Nephron progenitor cell (in vitro differentiated cells): ENCODE measurements around the gene MLEC.

Experiments used
- DNase-seq: peaks from one replicate; pipeline ENCODE4 v3.0.0; 2021
- H3K27ac Mint-ChIP-seq: 2 replicates; pipeline ENCODE4 v1.8.0; 2021; ENCODE audit warnings: mild to moderate bottlenecking, moderate library complexity, mixed read lengths
- H3K27me3 Mint-ChIP-seq: 2 replicates; pipeline ENCODE4 v1.8.0; 2021; ENCODE audit warnings: mild to moderate bottlenecking, low read depth, mixed read lengths; ENCODE audit not compliant: poor library complexity
- H3K36me3 Mint-ChIP-seq: 2 replicates; pipeline ENCODE4 v1.8.0; 2021; ENCODE audit warnings: low read depth, mixed read lengths
- H3K4me1 Mint-ChIP-seq: 2 replicates; pipeline ENCODE4 v1.8.0; 2021; ENCODE audit warnings: mixed read lengths
- H3K4me3 Mint-ChIP-seq: 2 replicates; pipeline ENCODE4 v1.8.0; 2021; ENCODE audit warnings: mild to moderate bottlenecking, moderate library complexity, mixed read lengths
- H3K9me3 Mint-ChIP-seq: 2 replicates; pipeline ENCODE4 v1.8.0; 2021; ENCODE audit warnings: mild to moderate bottlenecking, moderate library complexity, mixed read lengths
- TF ChIP-seq, protein P1 (sequence below): fragments of 200-600 bp; sonication (generic); IDR thresholded peaks from 2 replicates; pipeline ENCODE4 v1.5.0; 2021; ENCODE audit warnings: antibody characterized with exemption

MLEC gene

DNA sequence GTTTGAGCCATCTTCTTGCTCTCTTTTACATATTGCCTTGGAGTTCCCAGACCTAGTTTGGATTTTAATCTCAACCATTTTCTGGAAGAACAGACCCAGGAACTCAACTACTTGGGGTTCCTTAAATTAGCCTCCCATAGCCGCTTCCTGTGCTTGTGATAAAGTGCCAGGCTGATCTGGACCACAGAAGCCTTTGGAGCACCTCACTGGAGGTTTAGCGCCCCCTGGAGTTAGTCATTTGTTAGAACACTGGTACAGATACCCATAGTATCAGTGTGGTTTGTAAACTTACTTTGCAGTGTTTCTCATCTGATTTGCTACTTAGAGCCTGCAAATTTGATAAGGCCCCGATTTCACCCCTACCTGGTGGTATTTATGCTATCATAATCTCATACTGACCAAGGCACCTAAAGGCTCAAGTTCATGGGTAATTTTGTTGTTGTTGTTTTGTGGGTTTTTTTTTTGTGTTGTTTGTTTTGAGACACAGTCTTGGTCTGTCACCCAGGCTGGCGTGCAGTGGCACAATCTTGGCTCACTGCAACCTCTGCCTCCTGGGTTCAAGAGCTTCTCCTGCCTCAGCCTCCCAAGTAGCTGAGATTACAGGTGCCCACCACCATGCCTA, 27.0 kb downstream of the MLEC start:
- Mint-ChIP-seq H3K9me3 (no peaks in the 10 kb centered on the region), H3K27me3 (no peaks in the 10 kb centered on the region), H3K36me3 (peaks cover 40% of the 10 kb centered on the region), H3K4me3 (peak overlapping the region; percentile 63), H3K4me1 (peaks cover 46% of the 10 kb centered on the region), H3K27ac (no peak overlapping the region)
- TF ChIP-seq, protein P1, sequence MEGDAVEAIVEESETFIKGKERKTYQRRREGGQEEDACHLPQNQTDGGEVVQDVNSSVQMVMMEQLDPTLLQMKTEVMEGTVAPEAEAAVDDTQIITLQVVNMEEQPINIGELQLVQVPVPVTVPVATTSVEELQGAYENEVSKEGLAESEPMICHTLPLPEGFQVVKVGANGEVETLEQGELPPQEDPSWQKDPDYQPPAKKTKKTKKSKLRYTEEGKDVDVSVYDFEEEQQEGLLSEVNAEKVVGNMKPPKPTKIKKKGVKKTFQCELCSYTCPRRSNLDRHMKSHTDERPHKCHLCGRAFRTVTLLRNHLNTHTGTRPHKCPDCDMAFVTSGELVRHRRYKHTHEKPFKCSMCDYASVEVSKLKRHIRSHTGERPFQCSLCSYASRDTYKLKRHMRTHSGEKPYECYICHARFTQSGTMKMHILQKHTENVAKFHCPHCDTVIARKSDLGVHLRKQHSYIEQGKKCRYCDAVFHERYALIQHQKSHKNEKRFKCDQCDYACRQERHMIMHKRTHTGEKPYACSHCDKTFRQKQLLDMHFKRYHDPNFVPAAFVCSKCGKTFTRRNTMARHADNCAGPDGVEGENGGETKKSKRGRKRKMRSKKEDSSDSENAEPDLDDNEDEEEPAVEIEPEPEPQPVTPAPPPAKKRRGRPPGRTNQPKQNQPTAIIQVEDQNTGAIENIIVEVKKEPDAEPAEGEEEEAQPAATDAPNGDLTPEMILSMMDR: peak; percentile 87
- DNase-seq: peak; percentile 75

DNA sequence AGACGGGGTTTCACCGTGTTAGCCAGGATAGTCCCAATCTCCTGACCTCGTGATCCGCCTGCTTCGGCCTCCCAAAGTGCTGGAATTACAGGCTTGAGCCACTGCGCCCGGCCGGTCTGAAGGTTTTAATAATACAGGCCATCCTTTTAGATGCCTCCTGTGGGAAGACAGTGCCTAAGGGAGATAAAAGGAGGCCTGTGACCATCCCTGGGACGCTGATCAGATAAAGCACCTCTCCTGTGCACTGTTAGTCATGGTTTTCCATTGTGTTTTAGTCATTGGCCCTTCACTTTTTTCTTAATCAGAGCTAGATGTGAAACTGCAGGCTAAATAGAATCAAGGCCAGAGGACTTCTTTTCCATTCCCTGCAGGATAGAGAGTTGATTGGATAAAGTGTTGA, 31.1 kb downstream of the MLEC start:
- H3K4me3 Mint-ChIP-seq: no peak overlapping the region
- TF ChIP-seq, protein P1: no peak
- H3K27me3 Mint-ChIP-seq: no peaks in the 10 kb centered on the region
- no peaks in the 10 kb centered on the region for H3K9me3 Mint-ChIP-seq
- peaks cover 15% of the 10 kb centered on the region for H3K4me1 Mint-ChIP-seq
- peaks cover 72% of the 10 kb centered on the region for H3K36me3 Mint-ChIP-seq
- no peak overlapping the region for H3K27ac Mint-ChIP-seq
- no peak for DNase-seq

GRCh38 chr12:120719072-120719471, 32.1 kb downstream of the MLEC start:
- Mint-ChIP-seq H3K36me3 (peaks cover 74% of the 10 kb centered on the region), H3K27ac (no peak overlapping the region), H3K9me3 (no peaks in the 10 kb centered on the region), H3K4me1 (peaks cover 8% of the 10 kb centered on the region), H3K4me3 (no peak overlapping the region), H3K27me3 (no peaks in the 10 kb centered on the region)
- TF ChIP-seq, protein P1: no peak
- DNase-seq: no peak

DNA sequence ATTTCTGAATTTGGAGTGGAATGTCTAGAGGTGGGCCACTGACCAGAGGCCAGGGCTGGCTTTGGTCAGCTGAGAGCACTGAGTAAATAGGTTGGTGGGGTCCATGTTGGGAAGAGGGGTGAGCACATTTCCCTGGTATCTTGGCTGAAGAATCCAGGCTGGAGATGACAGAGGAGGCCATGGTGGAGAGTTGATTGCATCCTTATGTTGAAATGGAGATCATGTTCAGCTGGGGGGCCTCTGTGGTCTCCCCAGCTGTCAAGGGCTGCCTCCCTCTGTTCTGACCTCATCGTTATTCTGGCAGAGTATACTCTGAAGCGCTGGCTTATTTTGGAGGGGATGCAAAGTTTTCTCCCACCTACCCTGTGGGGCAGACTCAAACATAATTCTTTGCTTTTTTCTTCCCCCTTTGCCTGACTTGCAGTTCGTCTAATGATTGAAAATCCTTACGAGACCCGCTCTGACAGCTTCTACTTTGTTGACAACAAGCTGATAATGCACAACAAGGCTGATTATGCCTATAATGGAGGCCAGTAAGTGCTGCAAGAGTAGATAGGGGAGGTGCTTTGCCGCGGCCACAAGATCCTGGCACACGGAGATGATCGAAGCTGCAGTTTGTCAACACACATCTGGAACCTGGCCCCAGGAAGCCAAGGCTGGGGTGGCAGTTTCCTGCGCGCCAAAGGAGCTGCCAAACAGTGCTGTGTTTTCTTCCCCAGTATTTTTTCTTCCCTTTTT, 32.7 kb downstream of the MLEC start:
- Mint-ChIP-seq H3K36me3 (peaks cover 72% of the 10 kb centered on the region), H3K27ac (no peak overlapping the region), H3K4me3 (no peak overlapping the region), H3K9me3 (no peaks in the 10 kb centered on the region), H3K4me1 (peaks cover 10% of the 10 kb centered on the region), H3K27me3 (no peaks in the 10 kb centered on the region)
- no peak for DNase-seq
- TF ChIP-seq, protein P1: no peak

DNA sequence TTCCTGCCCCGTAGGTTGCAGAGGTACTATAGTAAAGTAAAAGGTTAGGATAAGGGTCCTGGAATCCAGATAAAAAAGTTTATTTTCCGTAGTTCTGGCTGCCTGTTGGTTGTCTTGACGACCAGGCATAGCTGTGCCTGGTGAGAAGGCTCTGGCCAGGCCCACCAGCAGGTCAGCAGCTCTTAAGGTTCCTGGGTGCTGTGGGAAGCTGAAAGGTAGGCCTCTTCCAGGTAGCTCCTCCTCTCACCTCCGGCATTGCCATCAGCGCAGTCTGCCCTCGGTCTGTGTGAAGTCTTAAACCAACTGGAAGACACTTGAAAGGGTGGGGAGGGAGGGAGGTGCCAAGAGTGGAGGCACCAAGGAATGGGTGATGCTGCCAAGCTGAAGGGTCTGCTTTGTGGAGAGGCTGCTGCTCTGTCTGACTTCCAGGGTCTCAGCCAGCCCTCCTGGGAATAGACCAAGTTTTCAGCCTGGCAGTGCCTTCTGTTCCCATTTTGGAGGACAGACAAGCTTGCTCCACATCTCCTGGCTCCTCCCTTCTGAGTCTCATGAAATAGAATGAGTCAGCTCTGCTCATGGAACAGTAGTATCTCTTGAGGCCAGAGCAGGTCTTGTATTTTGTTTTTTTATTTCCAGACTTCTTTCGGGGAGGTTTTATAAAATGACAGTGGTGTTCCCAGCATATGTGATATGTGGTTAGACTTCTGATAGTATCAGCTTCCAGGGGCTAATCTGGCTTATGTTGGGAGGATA, 33.5 kb downstream of the MLEC start:
- Mint-ChIP-seq H3K4me1 (peaks cover 17% of the 10 kb centered on the region), H3K36me3 (peaks cover 66% of the 10 kb centered on the region), H3K9me3 (no peaks in the 10 kb centered on the region), H3K27ac (no peak overlapping the region), H3K4me3 (no peak overlapping the region), H3K27me3 (no peaks in the 10 kb centered on the region)
- TF ChIP-seq, protein P1: no peak
- no peak for DNase-seq
